Activated naive CD8-positive, alpha-beta T cell treated with anti-CD3 and anti-CD28 coated beads, Interleukin-2, amount 10 ng/mL, durations not matched to agents 7 days and 5 days (primary cell): ENCODE results near the gene HOXB8. TPM values are rescaled to one million over a fixed set of nuclear protein-coding genes. Genes with fewer than 3 reads are reported as not detected.

Experiments
- ATAC-seq: fragments of 150-1000 bp; cut with Tn5 transposase; one replicate; pipeline ENCODE4 v1.10.0; 2021; ENCODE audit warnings: low read depth, moderate library complexity
- POLR2A ChIA-PET: fragments of 350-600 bp; sonication (Branson Sonifier 250); formaldehyde crosslinking; loops from one replicate; lab custom pipeline; 2021; ENCODE audit warnings: antibody characterized with exemption; lab: Charles Lee
- DNase-seq: peaks from one replicate; pipeline ENCODE4 v3.0.0; 2021
- H3K27ac Mint-ChIP-seq: one replicate; pipeline ENCODE4 v1.8.0; 2022; ENCODE audit warnings: mild to moderate bottlenecking, mixed read lengths
- H3K27me3 Mint-ChIP-seq: one replicate; pipeline ENCODE4 v1.8.0; 2022; ENCODE audit warnings: mild to moderate bottlenecking, moderate library complexity, mixed read lengths
- H3K36me3 Mint-ChIP-seq: one replicate; pipeline ENCODE4 v1.8.0; 2021; ENCODE audit warnings: mild to moderate bottlenecking, mixed read lengths
- H3K4me1 Mint-ChIP-seq: one replicate; pipeline ENCODE4 v1.8.0; 2021; ENCODE audit warnings: mixed read lengths
- H3K4me3 Mint-ChIP-seq: one replicate; pipeline ENCODE4 v1.8.0; 2022; ENCODE audit warnings: mild to moderate bottlenecking, moderate library complexity, mixed read lengths
- H3K9me3 Mint-ChIP-seq: one replicate; pipeline ENCODE4 v1.8.0; 2021; ENCODE audit warnings: mixed read lengths
- total RNA-seq, 2 experiments: library from RNA; stranded (reverse); gene quantifications; one replicate each; pipeline ENCODE4 v1.2.3, GENCODE V29; 2021

The HOXB8 gene
- total RNA-seq, 2 experiments from 2014 or later, result not detected

GRCh38 chr17:48596735-48597527 is 18.2 kb downstream of the HOXB8 start:
- peaks cover 36% of the 10 kb centered on the region for H3K4me1 Mint-ChIP-seq
- peaks cover 91% of the 10 kb centered on the region for H3K27me3 Mint-ChIP-seq
- H3K27ac Mint-ChIP-seq, result peak overlapping the region; percentile 56
- no peaks in the 10 kb centered on the region for H3K9me3 Mint-ChIP-seq
- ATAC-seq (peak; percentile 1), DNase-seq (no peak)
- no peaks in the 10 kb centered on the region for H3K36me3 Mint-ChIP-seq
- POLR2A ChIA-PET, result no interaction called here
- peak overlapping the region; percentile 83 for H3K4me3 Mint-ChIP-seq

DNA sequence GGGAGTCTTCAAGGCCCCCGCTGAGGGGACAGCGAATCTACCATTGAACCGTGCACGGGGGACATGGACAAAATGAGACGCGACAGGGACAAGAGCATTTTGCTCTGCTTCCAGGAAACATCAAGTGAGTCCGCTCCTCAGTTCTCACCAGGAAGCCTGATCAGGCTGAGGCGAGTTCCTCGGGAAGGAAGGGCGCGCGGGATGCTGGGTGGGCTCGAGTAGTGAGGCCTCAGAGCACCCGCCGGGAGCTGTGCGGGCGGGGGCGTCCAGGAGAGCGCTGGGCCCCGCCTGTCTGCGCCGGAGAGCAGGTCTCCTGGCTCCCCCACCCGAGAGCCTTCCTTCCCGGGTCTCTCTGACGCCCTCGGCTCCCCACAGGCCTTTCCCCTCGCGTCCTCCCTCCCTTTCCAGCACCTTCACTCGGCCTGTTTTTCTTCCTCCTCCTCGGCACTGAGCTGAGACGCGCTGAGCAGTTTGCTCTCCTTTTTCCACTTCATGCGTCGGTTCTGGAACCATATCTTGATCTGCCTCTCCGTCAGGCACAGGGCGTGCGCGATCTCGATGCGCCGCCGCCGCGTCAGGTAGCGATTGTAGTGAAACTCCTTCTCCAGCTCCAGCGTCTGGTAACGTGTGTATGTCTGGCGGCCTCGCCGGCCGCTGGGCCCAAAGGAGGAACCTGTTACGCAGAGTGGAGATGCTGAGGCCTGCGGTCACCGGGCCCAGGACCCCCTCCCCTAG is 18.9 kb downstream of the HOXB8 start:
- Mint-ChIP-seq H3K27ac (no peak overlapping the region), H3K36me3 (no peaks in the 10 kb centered on the region), H3K4me1 (peaks cover 33% of the 10 kb centered on the region), H3K27me3 (peaks cover 91% of the 10 kb centered on the region), H3K4me3 (peak overlapping the region; percentile 83), H3K9me3 (no peaks in the 10 kb centered on the region)
- POLR2A ChIA-PET, result no interaction called here
- ATAC-seq, result peak; percentile 26
- DNase-seq, result peak; percentile 64

DNA sequence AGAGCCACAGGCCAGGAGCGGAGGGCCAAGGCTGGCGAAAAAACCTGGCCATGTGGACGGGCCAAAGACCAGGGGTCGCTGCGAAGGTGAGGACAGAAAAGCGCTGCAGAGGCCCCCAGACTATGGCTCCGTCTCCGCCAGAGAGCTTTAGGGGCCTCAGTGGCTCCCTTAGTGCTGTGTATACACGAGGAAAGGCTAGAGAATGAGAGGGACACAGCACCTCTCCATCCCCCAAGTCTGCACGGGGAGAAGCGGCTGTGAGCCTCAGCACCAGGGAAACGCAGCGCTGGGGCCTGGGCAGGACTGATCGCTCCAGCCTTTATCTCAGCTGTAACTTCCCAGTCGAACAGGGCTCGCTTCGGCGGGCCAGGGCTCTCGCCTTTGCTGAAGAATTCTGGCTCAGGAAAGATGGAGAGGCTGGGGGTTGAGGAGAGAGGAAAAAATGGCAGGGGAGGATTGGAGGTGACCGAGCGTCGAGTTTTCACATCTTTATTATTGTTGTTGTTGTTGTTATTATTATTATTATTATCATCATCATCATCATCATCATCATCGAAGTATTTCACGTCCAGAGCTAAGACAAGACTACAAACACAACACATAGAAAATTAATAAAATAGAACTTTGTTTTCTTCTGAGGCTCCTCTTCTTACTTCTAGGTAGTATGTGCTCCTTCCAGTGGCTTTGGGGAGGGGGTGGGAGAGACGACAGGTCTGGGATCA is 19.7 kb downstream of the HOXB8 start:
- no peak for DNase-seq
- Mint-ChIP-seq H3K4me1 (peaks cover 31% of the 10 kb centered on the region), H3K4me3 (no peak overlapping the region), H3K27me3 (peaks cover 91% of the 10 kb centered on the region), H3K36me3 (no peaks in the 10 kb centered on the region), H3K27ac (no peak overlapping the region), H3K9me3 (no peaks in the 10 kb centered on the region)
- POLR2A ChIA-PET, result no interaction called here
- no peak for ATAC-seq

- POLR2A ChIA-PET, result interaction anchor here (0.8 kb wide), 1 partner anchor 544 kb away, joined by 3 read pairs; no protein-coding TSS in a partner anchor
- ATAC-seq (no peak), DNase-seq (no peak)
- peaks cover 32% of the 10 kb centered on the region for H3K4me1 Mint-ChIP-seq
- no peaks in the 10 kb centered on the region for H3K36me3 Mint-ChIP-seq
- no peak overlapping the region for H3K27ac Mint-ChIP-seq
- peaks cover 91% of the 10 kb centered on the region for H3K27me3 Mint-ChIP-seq
- no peaks in the 10 kb centered on the region for H3K9me3 Mint-ChIP-seq
- no peak overlapping the region for H3K4me3 Mint-ChIP-seq
These were observed 20.4 kb downstream of the HOXB8 start for GRCh38 chr17:48594538-48595277.

DNA sequence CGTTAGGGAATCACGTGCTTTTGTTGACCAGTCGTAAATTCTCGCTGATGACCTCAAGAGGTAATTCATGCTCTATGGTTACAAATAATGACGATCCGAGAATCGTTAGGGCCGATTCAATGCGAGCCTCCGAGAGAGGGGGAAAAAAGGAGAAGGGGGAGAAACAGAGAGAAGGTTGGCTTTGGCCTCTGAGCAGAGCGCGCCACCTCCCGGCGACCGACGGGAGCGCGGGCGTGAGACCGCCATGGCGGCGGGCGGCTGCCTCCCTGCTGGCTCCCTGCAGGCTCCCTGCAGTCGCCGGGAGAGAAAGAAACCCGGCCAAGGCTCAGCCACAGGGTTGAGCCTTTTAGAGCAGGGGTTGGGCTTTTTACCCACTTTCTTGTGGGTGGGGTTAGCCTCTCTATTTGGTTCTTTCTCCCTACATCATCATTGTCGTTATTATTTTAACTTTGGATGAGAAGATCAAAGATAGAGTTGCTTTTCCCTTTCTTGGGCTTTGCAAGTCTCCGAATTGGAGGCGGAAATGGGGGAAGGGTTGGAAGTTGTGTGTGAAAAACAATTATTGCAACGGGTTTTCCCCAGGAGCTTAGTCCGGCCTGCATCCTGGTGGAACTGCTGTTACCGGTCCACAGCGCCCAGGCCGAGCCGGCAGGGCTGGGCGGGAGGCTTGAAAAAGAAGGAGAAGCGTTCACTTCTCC is 21.1 kb downstream of the HOXB8 start:
- no peak overlapping the region for H3K27ac Mint-ChIP-seq
- peak overlapping the region; percentile 84 for H3K4me3 Mint-ChIP-seq
- H3K4me1 Mint-ChIP-seq, result peaks cover 32% of the 10 kb centered on the region
- POLR2A ChIA-PET, result interaction anchor here (0.8 to 1.2 kb wide), 3 partner anchors 12 to 544 kb away, joined by 3 read pairs; no protein-coding TSS in a partner anchor
- peaks cover 91% of the 10 kb centered on the region for H3K27me3 Mint-ChIP-seq
- ATAC-seq, result peak; percentile 48
- peak; percentile 93 for DNase-seq
- no peaks in the 10 kb centered on the region for H3K36me3 Mint-ChIP-seq
- H3K9me3 Mint-ChIP-seq, result no peaks in the 10 kb centered on the region

DNA sequence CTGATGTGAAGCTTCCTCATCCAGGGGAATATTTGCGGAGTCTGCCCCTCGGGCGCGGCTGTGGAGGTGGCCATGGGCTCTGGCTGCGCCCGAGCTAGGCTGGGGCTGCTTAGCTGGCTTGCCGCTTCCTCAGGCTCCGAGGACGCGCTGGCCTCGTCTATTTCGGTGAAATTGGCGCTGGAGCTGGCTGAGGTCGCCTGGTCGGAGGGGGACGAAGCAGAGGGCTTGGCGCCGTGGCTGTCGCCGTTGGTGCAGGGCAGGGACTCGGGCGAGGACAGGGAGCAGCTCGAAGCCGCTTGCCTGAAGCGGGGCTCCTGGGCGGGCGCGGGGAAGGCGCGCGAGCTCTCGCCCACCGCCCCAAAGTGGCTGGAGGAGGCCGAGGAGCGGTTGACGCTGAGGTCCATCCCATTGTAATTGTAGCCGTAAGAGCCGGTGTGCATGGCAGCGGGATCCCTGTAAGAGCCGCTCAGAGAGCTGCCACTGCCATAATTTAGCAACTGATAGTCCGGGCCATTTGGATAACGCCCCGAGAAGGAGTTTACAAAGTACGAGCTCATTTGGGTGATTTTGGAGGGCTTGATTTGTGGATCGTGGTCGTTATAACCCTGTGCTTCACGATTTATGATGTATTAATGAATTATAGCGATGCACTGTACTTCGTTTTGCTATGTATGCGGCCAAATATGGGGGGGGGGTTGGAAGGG is 21.8 kb downstream of the HOXB8 start, which contains the start of gene HOXB5:
Gene HOXB5 (minus strand): TSS at position 654 of the 704 bp plus-strand sequence. CDS start 97 bp downstream, at position 557.
- H3K9me3 Mint-ChIP-seq, result no peaks in the 10 kb centered on the region

GRCh38 chr17:48592577-48592976 is 22.5 kb downstream of the HOXB8 start:
- no peaks in the 10 kb centered on the region for H3K36me3 Mint-ChIP-seq
- H3K4me1 Mint-ChIP-seq, result peaks cover 32% of the 10 kb centered on the region
- no peak overlapping the region for H3K27ac Mint-ChIP-seq
- H3K27me3 Mint-ChIP-seq, result peaks cover 91% of the 10 kb centered on the region
- peak overlapping the region; percentile 84 for H3K4me3 Mint-ChIP-seq
- DNase-seq (peak; percentile 57), ATAC-seq (peak; percentile 44)
- POLR2A ChIA-PET, result interaction anchor here (0.5 to 1.3 kb wide), 5 partner anchors 22 to 300 kb away, joined by 3 to 4 read pairs (median 3); no protein-coding TSS in a partner anchor
- no peaks in the 10 kb centered on the region for H3K9me3 Mint-ChIP-seq

More for the DNA sequence above, 21.8 kb downstream of the HOXB8 start, which contains the start of gene HOXB5:
- POLR2A ChIA-PET, result interaction anchor here (0.7 to 1.3 kb wide), 5 partner anchors 13 to 259 kb away, joined by 3 to 4 read pairs (median 3); no protein-coding TSS in a partner anchor
- peak; percentile 61 for DNase-seq
- Mint-ChIP-seq H3K27ac (no peak within 1 kb of the TSS), H3K36me3 (no peaks in the 10 kb centered on the region), H3K4me1 (peaks cover 35% of the 10 kb centered on the region), H3K27me3 (peaks cover 91% of the 10 kb centered on the region), H3K4me3 (peak within 1 kb of the TSS; percentile 84)
- no peak for ATAC-seq

GRCh38 chr17:48592057-48592514 is 23.0 kb downstream of the HOXB8 start:
- no peaks in the 10 kb centered on the region for H3K36me3 Mint-ChIP-seq
- no peaks in the 10 kb centered on the region for H3K9me3 Mint-ChIP-seq
- ATAC-seq, result no peak
- no peak overlapping the region for H3K4me3 Mint-ChIP-seq
- DNase-seq, result no peak
- H3K4me1 Mint-ChIP-seq, result peaks cover 33% of the 10 kb centered on the region
- H3K27ac Mint-ChIP-seq, result no peak overlapping the region
- POLR2A ChIA-PET, result interaction anchor here (1.1 to 1.3 kb wide), 2 partner anchors 22 to 50 kb away, joined by 3 to 4 read pairs; no protein-coding TSS in a partner anchor
- H3K27me3 Mint-ChIP-seq, result peaks cover 91% of the 10 kb centered on the region

- Mint-ChIP-seq H3K4me3 (no peak overlapping the region), H3K27me3 (peaks cover 91% of the 10 kb centered on the region), H3K4me1 (peaks cover 31% of the 10 kb centered on the region), H3K27ac (no peak overlapping the region), H3K9me3 (no peaks in the 10 kb centered on the region), H3K36me3 (no peaks in the 10 kb centered on the region)
- DNase-seq (no peak), ATAC-seq (no peak)
- POLR2A ChIA-PET, result no interaction called here
These were observed 23.6 kb downstream of the HOXB8 start for GRCh38 chr17:48591255-48592056.

DNA sequence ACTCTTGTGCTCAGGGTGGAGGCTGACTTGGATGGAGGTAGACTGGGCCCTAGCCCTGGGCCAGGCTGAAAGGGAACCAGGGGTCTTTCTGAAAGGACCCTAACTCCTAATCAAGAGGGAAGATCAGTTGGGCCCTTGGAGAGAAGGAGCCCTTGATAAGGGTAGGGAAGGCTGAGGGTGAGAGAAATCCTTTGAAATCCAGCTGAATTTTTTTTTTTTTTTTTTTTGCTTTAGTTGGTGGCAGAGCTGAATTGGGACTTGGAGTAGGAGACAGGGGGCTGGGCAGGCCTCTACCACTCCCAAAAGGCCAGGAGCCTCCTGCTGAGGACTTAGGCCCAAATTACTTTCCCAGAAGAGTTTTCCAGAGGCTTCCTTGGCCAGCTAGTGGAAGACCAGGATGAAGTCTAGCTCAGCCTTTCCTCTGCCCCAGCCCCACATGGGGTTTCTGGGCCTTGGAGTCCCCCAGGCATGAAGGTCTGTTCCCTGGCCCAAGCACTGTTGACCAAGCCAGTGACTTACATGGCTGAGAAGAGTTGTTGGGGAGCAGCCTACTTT is 24.4 kb downstream of the HOXB8 start:
- Mint-ChIP-seq H3K4me1 (peaks cover 36% of the 10 kb centered on the region), H3K27me3 (peaks cover 92% of the 10 kb centered on the region), H3K4me3 (no peak overlapping the region), H3K9me3 (no peaks in the 10 kb centered on the region), H3K27ac (no peak overlapping the region), H3K36me3 (no peaks in the 10 kb centered on the region)
- no peak for DNase-seq
- no peak for ATAC-seq
- POLR2A ChIA-PET, result interaction anchor here (0.7 kb wide), 1 partner anchor 467 kb away, joined by 4 read pairs; no protein-coding TSS in a partner anchor
